SH-SY5Y (cell line): ENCODE measurements around the gene SLC7A6OS.

Source experiments
- GATA2 ChIP-seq: IDR thresholded peaks from 2 replicates; pipeline ENCODE4 v1.6.1; 2011; ENCODE audit warnings: mild to moderate bottlenecking, low read depth, low read length
- GATA3 ChIP-seq: IDR thresholded peaks from 2 replicates; pipeline ENCODE4 v1.6.1; 2011; ENCODE audit warnings: low read depth, mild to moderate bottlenecking, low read length, moderate library complexity

DNA sequence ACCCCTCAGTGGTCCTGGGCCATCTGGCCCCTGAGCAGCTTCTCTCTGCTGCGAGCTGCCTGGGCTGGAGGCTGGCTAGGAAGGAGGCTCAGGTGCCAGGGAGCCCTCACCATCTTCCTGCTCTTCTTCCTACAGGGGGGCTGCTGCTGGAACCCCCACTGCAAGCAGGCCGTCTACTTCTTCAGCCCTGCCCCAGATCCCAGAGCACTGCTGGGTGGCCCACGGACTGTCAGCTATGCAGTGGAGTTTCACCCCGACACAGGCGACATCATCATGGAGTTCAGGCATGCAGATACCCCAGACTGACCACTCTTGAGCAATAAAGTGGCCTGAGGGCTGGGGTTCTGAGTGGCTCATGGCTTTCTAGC, 46.2 kb upstream of the SLC7A6OS start:
- TF ChIP-seq GATA2 (no peak), GATA3 (no peak)
